Astrocyte of the spinal cord (primary cell): ENCODE data around the gene FBXO24.
"Not testable (repeated sequence)": the region's sequence is repeated elsewhere in the genome, so short reads cannot be mapped to it uniquely, and the experiment has no call there.

Experiments
- DNase-seq: peaks from one replicate; pipeline ENCODE4 v3.0.0; 2011; ENCODE audit warnings: low read depth, low spot score
- H3K4me3 ChIP-seq: 2 replicates; pipeline ENCODE4 v1.5.1; 2011; ENCODE audit warnings: low read depth, mild to moderate bottlenecking, low read length, moderate library complexity
- in situ Hi-C: cut with HindIII; loops from 2 replicates; pipeline ENCODE4 v1.10.0; 2017; ENCODE audit warnings: low sequenced_read_pairs
- TF ChIP-seq, protein P1 (sequence below): IDR thresholded peaks from 2 replicates; pipeline ENCODE4 v1.5.1; 2012; ENCODE audit warnings: low read depth, mild to moderate bottlenecking, low read length, inconsistent platforms

FBXO24 gene

DNA sequence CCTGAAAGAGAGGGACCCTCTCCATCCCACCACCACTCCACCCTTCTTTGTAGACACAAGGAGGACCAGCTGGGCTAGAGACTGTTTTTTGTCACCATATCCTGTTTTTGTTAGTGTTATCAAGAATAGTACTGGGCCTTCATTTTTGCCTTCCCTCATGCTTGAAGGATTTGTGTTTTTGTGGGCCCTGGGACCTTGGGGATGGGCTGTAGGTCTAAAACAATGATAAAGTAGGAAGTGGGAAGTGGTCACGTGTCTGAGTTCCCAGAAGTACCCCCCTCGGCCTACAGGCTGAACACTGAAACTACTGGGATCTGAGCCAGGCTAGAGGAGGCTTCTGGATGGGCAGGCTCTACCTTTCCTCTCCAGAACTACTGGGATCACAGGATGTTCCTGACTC lies 38.3 kb upstream of the FBXO24 start:
- peak; percentile 34 for DNase-seq
- in situ Hi-C loops, result no loop called here
- TF ChIP-seq, protein P1, sequence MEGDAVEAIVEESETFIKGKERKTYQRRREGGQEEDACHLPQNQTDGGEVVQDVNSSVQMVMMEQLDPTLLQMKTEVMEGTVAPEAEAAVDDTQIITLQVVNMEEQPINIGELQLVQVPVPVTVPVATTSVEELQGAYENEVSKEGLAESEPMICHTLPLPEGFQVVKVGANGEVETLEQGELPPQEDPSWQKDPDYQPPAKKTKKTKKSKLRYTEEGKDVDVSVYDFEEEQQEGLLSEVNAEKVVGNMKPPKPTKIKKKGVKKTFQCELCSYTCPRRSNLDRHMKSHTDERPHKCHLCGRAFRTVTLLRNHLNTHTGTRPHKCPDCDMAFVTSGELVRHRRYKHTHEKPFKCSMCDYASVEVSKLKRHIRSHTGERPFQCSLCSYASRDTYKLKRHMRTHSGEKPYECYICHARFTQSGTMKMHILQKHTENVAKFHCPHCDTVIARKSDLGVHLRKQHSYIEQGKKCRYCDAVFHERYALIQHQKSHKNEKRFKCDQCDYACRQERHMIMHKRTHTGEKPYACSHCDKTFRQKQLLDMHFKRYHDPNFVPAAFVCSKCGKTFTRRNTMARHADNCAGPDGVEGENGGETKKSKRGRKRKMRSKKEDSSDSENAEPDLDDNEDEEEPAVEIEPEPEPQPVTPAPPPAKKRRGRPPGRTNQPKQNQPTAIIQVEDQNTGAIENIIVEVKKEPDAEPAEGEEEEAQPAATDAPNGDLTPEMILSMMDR, result no peak
- no peak overlapping the region for H3K4me3 ChIP-seq

DNA sequence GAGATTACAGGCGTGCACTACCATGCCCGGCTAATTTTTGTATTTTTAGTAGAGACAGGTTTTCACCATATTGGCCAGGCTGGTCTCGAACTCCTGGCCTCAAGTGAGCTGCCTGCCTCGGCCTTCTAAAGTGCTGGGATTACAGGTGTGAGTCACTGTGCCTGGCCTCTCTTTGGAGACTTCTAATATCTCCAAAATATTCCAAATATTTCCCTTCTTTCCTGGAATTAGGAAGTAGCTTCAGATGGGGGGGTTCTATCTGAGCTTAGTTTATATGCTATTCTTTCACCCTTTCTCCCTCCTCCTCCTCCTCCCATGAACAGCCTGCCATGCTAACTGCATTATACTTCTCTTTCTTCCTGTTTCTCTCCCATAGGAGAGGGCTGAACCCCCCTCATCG lies 37.7 kb upstream of the FBXO24 start:
- DNase-seq, H3K4me3 ChIP-seq, in situ Hi-C loops: not testable (repeated sequence)

DNA sequence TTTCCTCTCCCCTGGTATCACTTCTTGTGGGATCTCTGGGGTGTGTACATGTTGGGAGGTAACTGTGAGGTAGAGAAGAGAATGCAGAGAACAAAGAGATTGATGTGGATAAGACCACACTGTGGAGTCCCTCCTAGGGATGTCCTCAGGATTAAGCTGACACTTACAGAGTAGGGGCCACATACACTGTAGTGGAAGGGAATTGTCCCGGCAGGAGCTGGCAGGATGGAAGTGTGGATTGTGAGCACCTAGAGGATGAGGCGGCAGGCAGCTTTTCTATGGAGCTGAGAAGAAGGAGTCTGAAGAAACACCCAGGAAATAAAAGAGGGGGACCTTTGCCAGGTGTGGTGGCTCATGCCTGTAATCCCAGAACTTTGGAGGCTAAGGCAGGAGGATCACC lies 33.6 kb upstream of the FBXO24 start:
- in situ Hi-C loops, result no loop called here
- no peak overlapping the region for H3K4me3 ChIP-seq
- TF ChIP-seq, protein P1, result no peak
- DNase-seq, result no peak

DNA sequence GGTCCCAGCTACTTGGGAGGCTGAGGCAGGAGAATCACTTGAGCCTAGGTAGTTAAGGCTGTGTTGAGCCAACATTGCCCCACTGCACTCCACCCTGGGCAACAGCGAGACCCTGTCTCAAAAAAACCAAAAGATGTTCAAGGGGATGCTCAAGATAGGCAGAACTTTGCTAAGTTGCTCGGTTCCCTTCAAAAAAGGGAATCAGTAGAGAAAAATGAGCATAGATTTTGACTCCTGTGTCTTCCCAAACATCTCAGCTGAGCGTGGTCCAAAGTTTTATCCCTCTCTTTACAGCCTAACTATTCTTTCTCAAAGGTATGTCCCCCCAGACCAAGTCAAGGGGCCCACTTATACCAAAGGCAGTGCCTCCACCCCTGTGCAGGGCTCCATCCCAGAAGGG lies 33.1 kb upstream of the FBXO24 start:
- H3K4me3 ChIP-seq, result no peak overlapping the region
- no peak for DNase-seq
- TF ChIP-seq, protein P1, result no peak
- in situ Hi-C loops, result no loop called here

DNA sequence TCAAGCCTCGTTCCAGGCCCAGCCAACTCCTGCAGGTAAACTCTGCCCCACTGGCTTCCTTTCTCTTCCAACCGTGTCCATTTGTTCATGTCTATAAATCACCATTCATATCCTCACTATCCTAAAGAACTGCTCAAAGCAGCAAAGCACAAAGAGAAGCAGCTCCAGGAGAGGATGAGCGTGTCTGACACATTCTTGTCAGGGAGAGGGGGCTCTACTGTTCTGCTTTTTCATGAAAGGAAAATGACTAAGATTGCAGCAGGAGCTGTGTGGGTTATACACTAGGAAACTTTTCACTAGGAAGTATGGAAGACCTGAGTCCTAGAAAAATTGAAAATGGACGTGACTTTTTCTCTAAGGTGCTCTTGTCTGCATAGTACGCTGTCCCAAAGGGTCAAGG lies 30.4 kb upstream of the FBXO24 start:
- in situ Hi-C loops, result no loop called here
- no peak for DNase-seq
- TF ChIP-seq, protein P1, result no peak
- no peak overlapping the region for H3K4me3 ChIP-seq

DNA sequence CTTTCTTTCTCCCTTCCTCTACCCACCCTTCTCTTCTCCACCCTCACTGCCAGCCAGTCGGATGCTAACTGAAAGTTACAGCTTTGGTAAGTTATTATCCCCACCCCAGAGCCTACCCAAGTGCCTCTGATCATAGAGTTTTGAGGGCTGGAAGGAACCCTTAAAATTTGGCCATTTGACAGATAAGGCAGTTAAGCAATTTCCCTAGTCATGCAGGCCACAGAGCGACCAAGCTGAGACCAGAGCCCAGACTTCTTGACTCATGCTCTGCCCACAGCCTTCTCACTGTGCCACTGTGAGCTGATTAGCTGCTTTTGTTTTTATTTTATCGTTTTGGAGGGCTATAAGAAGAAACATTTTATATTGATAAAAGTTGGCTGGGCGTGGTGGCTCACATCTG lies 29.6 kb upstream of the FBXO24 start:
- peak; percentile 41 for DNase-seq
- no peak overlapping the region for H3K4me3 ChIP-seq
- in situ Hi-C loops, result no loop called here
- TF ChIP-seq, protein P1, result no peak

DNA sequence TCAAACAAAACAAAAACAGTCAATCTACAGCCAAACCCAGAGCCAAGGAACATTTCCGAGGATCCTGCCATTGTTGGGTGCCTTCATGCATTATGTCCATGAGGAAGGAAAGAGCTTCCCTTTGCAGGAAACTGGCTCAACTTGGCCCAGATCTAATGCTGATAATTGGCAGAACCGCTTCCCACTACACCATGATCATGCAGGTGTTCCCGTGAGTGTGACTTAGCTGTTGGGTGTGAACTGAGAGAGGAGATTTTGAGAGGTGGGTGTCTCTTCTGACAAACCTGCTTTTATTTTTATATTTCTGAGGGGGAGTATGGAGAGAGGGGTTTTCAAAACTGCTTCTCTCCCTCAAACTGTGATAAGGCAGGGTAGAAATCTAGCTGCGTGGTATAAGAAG lies 27.0 kb upstream of the FBXO24 start:
- H3K4me3 ChIP-seq, result no peak overlapping the region

More for the DNA sequence above, 27.0 kb upstream of the FBXO24 start:
- no peak for DNase-seq
- TF ChIP-seq, protein P1, result no peak
- in situ Hi-C loops, result no loop called here
